ENCODE results near the gene INAFM2. TPM values are rescaled to one million over a fixed set of nuclear protein-coding genes. Genes with fewer than 3 reads are reported as not detected.

Gene INAFM2
- total RNA-seq, 1 experiment from 2014 or later = 8.8 TPM

DNA sequence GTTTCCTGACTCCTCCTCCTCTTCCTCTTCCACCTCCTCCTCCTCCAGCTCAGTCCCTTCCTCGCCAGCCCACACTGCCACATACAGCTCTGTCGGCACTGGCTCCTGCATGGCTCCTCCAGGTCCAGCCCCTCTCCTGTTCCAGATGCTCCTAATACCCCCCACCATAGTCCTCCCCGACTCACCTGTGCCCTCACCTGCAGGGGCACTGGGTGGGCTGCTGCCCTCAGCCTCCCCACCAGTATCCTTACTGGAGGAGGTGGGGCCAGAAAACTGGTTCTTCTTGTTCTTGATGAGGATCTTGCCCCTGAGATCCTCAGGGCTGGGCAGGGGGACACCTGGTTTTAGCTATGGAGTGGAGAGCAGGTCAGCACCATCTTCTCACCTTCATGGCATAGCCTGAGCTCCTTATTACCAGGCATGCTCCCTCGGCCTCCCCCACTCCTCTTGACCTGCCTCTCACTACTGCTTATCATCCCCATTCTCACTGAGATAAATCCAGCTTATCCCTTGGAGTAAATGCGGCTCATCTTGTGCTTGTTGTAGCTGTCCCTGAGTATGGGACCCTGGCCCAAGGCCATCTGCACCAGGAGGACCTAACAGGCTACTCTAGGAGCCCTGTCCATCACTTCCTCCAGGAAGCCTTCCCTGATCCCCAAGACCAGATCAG, 26.8 kb upstream of the INAFM2 start:
- no peak for DNase-seq (ENCODE audit: low read depth, low spot score)
- ChIA-PET CTCF (interaction anchor here (1.0 kb wide), 1 partner anchor 13 kb away, joined by 5 read pairs; no protein-coding TSS in a partner anchor), POLR2A (no interaction called here), RAD21 (ENCODE audit: low non-redundant PET in 1 of 2, low total read pairs in 2 of 2, uncharacterized antibody in 2 of 2, unreplicated experiment in 2 of 2) (no interaction called here)
- Histone ChIP-seq H3K79me2 (ENCODE audit: insufficient read depth, low read length) (no peaks in the 10 kb centered on the region), H3K27me3 (ENCODE audit: insufficient read depth, low read length) (no peaks in the 10 kb centered on the region), H3K4me1 (ENCODE audit: control insufficient read depth in 1 of 2, insufficient read depth in 2 of 2, low read length in 2 of 2) (peaks cover 5 to 8% of the 10 kb centered on the region in 2 experiments; a peak in 3 of 4 replicates), H3K4me2 (ENCODE audit: low read length) (no peak overlapping the region), H3K9ac (ENCODE audit: low read length) (no peak overlapping the region), H3K9me2 (ENCODE audit: insufficient read depth) (no peaks in the 10 kb centered on the region), H3K9me3 (ENCODE audit: control insufficient read depth in 1 of 2, insufficient read depth in 1 of 2, low read depth in 1 of 2, low read length in 2 of 2) (no peaks in the 10 kb centered on the region), H3K36me3 (ENCODE audit: control insufficient read depth in 1 of 2, insufficient read depth in 2 of 2, low read length in 2 of 2) (no peaks in the 10 kb centered on the region), H4K20me1 (ENCODE audit: insufficient read depth) (no peaks in the 10 kb centered on the region), H3K4me3 (replicated peaks in 1 of 2; ENCODE audit: low read depth in 1 of 2, low read length in 2 of 2) (no peak overlapping the region), H2AFZ (ENCODE audit: low read depth, low read length, poor library complexity, severe bottlenecking) (no peak overlapping the region), H3K27ac (ENCODE audit: low read depth, low read length) (no peak overlapping the region)
- no peak for ATAC-seq
- intact Hi-C loops (cut with micrococcal nuclease) = no loop called here
- BruUV-seq (replicated peaks) = no TSS peak
- no peak for TF ChIP-seq FOSL1 (IDR thresholded peaks at IDR 0.05; ENCODE audit: low read depth)
- no peak for TF ChIP-seq TCF7L2 (IDR thresholded peaks at IDR 0.05; ENCODE audit: borderline replicate concordance, extremely low read depth, insufficient read depth, insufficient read length)
- no peak for TF ChIP-seq YY1 (IDR thresholded peaks at IDR 0.05; ENCODE audit: extremely low read depth, insufficient replicate concordance, low read depth, low read length)
- TF ChIP-seq ZNF274 (IDR thresholded peaks at IDR 0.05; ENCODE audit: low read depth, low read length) = no peak
- no peak for TF ChIP-seq ZFX (IDR thresholded peaks at IDR 0.05)
- TF ChIP-seq EGR1 (IDR thresholded peaks at IDR 0.05; ENCODE audit: low read depth) = no peak
- TF ChIP-seq, protein P1, sequence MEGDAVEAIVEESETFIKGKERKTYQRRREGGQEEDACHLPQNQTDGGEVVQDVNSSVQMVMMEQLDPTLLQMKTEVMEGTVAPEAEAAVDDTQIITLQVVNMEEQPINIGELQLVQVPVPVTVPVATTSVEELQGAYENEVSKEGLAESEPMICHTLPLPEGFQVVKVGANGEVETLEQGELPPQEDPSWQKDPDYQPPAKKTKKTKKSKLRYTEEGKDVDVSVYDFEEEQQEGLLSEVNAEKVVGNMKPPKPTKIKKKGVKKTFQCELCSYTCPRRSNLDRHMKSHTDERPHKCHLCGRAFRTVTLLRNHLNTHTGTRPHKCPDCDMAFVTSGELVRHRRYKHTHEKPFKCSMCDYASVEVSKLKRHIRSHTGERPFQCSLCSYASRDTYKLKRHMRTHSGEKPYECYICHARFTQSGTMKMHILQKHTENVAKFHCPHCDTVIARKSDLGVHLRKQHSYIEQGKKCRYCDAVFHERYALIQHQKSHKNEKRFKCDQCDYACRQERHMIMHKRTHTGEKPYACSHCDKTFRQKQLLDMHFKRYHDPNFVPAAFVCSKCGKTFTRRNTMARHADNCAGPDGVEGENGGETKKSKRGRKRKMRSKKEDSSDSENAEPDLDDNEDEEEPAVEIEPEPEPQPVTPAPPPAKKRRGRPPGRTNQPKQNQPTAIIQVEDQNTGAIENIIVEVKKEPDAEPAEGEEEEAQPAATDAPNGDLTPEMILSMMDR (IDR thresholded peaks at IDR 0.05 in 2 of 3, conservative IDR thresholded peaks at IDR 0.05 in 1 of 3; ENCODE audit: borderline replicate concordance in 1 of 3, insufficient read depth in 1 of 3, low read depth in 2 of 3, low read length in 2 of 3) = no peak
- TF ChIP-seq, protein P2, sequence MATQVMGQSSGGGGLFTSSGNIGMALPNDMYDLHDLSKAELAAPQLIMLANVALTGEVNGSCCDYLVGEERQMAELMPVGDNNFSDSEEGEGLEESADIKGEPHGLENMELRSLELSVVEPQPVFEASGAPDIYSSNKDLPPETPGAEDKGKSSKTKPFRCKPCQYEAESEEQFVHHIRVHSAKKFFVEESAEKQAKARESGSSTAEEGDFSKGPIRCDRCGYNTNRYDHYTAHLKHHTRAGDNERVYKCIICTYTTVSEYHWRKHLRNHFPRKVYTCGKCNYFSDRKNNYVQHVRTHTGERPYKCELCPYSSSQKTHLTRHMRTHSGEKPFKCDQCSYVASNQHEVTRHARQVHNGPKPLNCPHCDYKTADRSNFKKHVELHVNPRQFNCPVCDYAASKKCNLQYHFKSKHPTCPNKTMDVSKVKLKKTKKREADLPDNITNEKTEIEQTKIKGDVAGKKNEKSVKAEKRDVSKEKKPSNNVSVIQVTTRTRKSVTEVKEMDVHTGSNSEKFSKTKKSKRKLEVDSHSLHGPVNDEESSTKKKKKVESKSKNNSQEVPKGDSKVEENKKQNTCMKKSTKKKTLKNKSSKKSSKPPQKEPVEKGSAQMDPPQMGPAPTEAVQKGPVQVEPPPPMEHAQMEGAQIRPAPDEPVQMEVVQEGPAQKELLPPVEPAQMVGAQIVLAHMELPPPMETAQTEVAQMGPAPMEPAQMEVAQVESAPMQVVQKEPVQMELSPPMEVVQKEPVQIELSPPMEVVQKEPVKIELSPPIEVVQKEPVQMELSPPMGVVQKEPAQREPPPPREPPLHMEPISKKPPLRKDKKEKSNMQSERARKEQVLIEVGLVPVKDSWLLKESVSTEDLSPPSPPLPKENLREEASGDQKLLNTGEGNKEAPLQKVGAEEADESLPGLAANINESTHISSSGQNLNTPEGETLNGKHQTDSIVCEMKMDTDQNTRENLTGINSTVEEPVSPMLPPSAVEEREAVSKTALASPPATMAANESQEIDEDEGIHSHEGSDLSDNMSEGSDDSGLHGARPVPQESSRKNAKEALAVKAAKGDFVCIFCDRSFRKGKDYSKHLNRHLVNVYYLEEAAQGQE (IDR thresholded peaks at IDR 0.05; ENCODE audit: low read depth) = no peak
- TF ChIP-seq, protein P3, sequence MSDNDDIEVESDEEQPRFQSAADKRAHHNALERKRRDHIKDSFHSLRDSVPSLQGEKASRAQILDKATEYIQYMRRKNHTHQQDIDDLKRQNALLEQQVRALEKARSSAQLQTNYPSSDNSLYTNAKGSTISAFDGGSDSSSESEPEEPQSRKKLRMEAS (IDR thresholded peaks at IDR 0.05) = no peak
- no peak for TF ChIP-seq SIN3A (IDR thresholded peaks at IDR 0.05; ENCODE audit: low read depth)
- TF ChIP-seq ELF1 (IDR thresholded peaks at IDR 0.05; ENCODE audit: borderline replicate concordance, low read depth) = no peak

Measured in HCT116 (cell line).